SK-N-SH (cell line): Measurements from ENCODE around the gene PODNL1.
"Not testable (repeated sequence)": the region's sequence is repeated elsewhere in the genome, so short reads cannot be mapped to it uniquely, and the experiment has no call there.

Experiments used
- CTCF ChIP-seq: fragments of 200-600 bp; sonication (generic); IDR thresholded peaks from 2 replicates; pipeline ENCODE4 v1.6.1; 2017; ENCODE audit warnings: antibody characterized with exemption, mild to moderate bottlenecking, moderate library complexity
- ELF1 ChIP-seq: IDR thresholded peaks from 2 replicates; pipeline ENCODE4 v1.4.0; 2012
- FOXM1 ChIP-seq: IDR thresholded peaks from 2 replicates; pipeline ENCODE4 v1.4.0; 2012; ENCODE audit warnings: low read depth, mild to moderate bottlenecking
- JUND ChIP-seq: IDR thresholded peaks from 2 replicates; pipeline ENCODE4 v1.4.0; 2012
- MXI1 ChIP-seq: IDR thresholded peaks from 2 replicates; pipeline ENCODE4 v1.6.1; 2012; ENCODE audit warnings: mild to moderate bottlenecking, low read depth, low read length, improper control_type of control experiment
- TAF1 ChIP-seq: IDR thresholded peaks from 2 replicates; pipeline ENCODE4 v1.6.1; 2012; ENCODE audit warnings: low read depth, mild to moderate bottlenecking, low read length, moderate library complexity, borderline replicate concordance

- TF ChIP-seq CTCF, FOXM1, JUND, TAF1, MXI1, ELF1: not testable (repeated sequence)
Observed at GRCh38 chr19:13973479-13973878, 35.3 kb upstream of the PODNL1 start.
